ENCODE data around the gene SDK1.

- TF ChIP-seq CTCF (IDR thresholded peaks at IDR 0.05; ENCODE audit: borderline replicate concordance, extremely low read depth, low read length, poor library complexity, severe bottlenecking) (no peak), EZH2 (IDR thresholded peaks at IDR 0.05; ENCODE audit: borderline replicate concordance, low read depth, low read length, severe bottlenecking) (no peak)
These were observed 490.3 kb downstream of the SDK1 start for GRCh38 chr7:3791327-3791726.
